Left cardiac atrium (tissue), 4 donors: ENCODE results near the gene MAGI1. TPM values are rescaled to one million over a fixed set of nuclear protein-coding genes. Genes with fewer than 3 reads are reported as not detected.
"Not testable (repeated sequence)": the region's sequence is repeated elsewhere in the genome, so short reads cannot be mapped to it uniquely, and the experiment has no call there.

Experiments used
- ATAC-seq, 2 donors: fragments of 200-7000 bp; cut with Tn5 transposase; one replicate each; pipeline ENCODE4 v1.9.1; 2020; ENCODE audit warnings: mild to moderate bottlenecking in 2 of 2, moderate library complexity in 2 of 2
- DNase-seq: peaks from one replicate; pipeline ENCODE4 v3.0.0-alpha.2; 2020
- intact Hi-C, 2 donors: fragments of 100-400 bp; cut with DNase I; formaldehyde crosslinking; loops; one replicate each; pipeline versions ENCODE4 v1.14.1 to v1.15.1; 2022 to 2023
- total RNA-seq, 2 donors: library from RNA; stranded (reverse); fragmentation: NEBNext Ultra II Directional; extraction: Animal tissue kit (Norgen Biotek cat#: 25700); gene quantifications; one replicate each; pipeline ENCODE4 v1.2.1, GENCODE V29; 2021
- donor health status: DM: no; HTN: yes; CAD: no.
- donor health status: DM: no; HTN: yes; CAD: no; lungs with severe emphysema.
- donor health status: DM: yes; HTN: yes; CAD: no.
- donor health status: Dilated cardiomyopathy.

Gene MAGI1
- total RNA-seq, 2 donors from 2014 or later, result 27.7 to 30.0 TPM

DNA sequence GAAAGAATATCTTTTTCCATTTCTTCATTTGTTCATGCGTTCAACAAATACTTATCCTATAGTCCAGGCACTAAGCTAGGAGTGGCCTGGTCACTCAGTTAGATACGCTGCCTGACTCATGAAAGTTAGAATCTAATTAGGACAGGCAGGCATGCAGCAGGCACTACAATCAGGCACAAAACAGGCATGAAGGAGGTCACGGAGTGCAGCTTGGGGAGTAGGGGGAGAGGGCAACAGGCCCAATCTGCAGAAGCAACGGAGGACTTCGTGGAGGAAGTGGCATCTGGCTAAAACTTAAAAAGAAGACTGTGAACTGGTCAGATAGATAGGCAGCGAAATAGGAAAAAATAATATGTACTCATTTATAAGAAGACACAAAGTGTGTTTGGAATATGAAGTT is 420.9 kb downstream of the MAGI1 start:
- ATAC-seq, result peak in 1 of 2 donors; percentile 22
- intact Hi-C loops, result no loop called here
- no peak for DNase-seq

- intact Hi-C loops, result no loop called here
- no peak for DNase-seq
- no peak for ATAC-seq
Measured at GRCh38 chr3:65617209-65617608, 421.5 kb downstream of the MAGI1 start.

DNA sequence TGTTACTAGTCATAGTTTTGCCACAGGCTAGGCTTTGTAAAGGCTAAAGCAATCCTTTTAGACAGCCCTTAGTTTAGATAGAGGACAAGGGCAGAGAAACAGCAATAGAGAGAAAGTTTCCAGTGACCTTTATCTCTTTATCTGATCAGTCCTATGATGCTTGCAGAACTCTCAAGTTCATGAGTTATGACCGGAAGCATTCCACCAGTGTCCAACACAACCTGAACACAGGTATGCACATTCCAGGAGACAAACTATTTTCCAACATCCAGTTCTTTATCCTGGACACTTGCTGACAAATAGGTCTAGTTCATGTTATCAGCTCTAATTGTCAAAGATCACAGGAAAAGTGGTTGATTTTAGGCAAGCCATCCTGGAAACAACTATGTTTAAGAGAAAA is 422.2 kb downstream of the MAGI1 start:
- DNase-seq, result no peak
- ATAC-seq, result no peak
- intact Hi-C loops, result no loop called here

GRCh38 chr3:65615329-65615728 is 423.4 kb downstream of the MAGI1 start:
- intact Hi-C loops, result no loop called here
- no peak for ATAC-seq

GRCh38 chr3:65614585-65614984 is 424.1 kb downstream of the MAGI1 start:
- DNase-seq (no peak), ATAC-seq (no peak)
- intact Hi-C loops, result no loop called here

More at GRCh38 chr3:65615329-65615728, 423.4 kb downstream of the MAGI1 start:
- no peak for DNase-seq

GRCh38 chr3:65607965-65608460 is 430.7 kb downstream of the MAGI1 start:
- intact Hi-C loops, DNase-seq, ATAC-seq: not testable (repeated sequence)

GRCh38 chr3:65607101-65607500 is 431.6 kb downstream of the MAGI1 start:
- intact Hi-C loops, result no loop called here
- no peak for DNase-seq
- no peak for ATAC-seq

DNA sequence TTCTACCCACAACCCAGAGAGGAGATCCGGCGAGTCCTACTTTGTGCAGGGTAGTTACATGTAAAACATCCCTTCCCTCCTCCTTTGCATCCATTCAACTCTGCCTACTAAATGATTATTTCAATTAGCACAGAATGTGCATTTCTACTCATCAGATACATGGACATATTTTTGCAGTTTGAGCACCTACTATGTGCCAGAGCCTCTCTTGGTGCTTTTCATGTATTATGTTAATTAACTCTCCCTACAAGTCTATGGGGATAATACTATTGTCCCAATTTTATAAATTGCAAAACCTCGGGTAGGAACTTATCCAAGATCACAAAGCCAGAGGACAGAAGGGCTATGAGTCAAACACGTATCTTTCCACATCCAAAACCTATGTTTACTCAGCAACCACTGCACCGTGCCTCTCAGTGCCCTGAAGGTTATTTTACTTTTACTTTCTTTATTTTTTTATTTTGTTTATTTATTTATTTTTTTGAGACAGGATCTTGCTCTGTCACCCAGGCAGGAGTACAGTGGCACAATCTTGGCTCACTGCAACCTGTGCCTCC is 432.8 kb downstream of the MAGI1 start:
- DNase-seq (no peak), ATAC-seq (no peak)
- intact Hi-C loops, result no loop called here

DNA sequence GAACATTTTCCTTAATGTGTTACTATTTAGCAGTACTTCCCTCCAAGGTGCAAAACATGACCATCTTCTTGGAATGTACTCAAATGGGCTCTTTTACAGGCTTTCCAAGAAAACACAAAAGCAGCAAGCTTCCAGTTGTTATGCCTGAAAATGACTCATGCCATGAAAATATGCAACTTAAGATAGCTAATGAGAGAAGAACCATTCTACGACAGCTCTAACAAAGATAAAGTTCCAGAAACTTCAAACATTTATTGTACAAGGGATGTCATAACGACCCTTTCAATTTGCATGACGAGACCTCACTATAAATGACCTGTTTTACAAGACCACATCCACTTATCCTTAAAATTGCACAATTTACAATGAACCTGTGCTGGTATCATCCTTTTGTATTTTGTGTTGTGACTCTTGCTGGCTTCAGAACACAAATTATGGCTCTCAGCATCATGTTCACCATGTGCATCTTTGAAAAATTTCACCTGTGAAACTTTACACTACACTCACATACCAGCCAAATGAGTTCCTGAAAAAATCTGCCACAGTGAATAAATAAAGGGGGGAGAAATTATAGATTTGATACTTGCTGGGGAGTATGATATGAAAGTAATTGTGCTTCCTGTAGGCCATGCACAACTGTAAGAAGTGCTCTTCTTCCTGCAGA is 433.7 kb downstream of the MAGI1 start:
- ATAC-seq (peak; percentile 23 to 75), DNase-seq (no peak)
- intact Hi-C loops, result no loop called here

GRCh38 chr3:65603631-65604030 is 435.1 kb downstream of the MAGI1 start:
- no peak for ATAC-seq
- no peak for DNase-seq
- intact Hi-C loops, result no loop called here

DNA sequence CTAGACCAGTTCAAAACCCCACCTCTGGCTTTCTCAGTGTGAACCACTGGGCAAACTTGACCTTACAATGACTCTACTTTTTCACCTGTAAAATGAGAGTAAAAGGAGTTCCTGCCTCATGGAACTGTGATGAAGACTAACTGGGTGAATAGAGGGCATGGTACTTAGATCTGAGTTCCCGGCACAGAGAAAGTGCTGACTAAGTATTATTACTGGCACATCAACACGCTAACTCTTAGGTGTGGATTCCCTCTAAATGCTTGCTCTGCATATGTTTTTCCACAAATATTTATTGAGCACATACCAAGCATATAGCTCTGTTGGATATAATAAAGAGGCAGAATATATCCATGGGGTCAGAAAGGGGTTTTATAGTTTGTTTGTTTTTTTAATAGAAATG is 437.8 kb downstream of the MAGI1 start:
- intact Hi-C loops, result no loop called here
- DNase-seq (no peak), ATAC-seq (no peak)

DNA sequence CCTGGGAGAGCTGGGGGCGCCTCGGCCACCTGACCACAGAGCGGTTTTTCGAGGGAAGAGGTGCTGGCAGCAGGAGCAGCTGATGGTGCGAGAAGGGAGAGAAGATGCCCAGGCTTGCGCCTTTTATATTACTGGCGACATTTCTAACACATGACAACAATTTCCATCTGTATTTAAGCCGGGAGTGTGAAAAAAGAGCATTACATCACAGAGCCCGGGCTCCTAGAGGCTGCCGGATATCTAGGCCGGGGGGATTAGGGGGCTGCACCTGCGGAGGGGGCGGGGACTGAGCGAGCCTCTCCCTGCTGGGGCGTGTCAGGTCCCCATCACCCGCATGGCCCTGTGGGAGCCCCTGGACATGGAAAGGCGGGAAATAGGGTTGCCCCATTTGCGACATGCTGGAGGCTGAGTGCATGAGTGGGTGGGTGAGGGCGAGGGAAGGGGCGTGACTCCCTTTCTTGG is 440.7 kb downstream of the MAGI1 start:
- peak in 1 of 2 donors; percentile 45 for ATAC-seq
- DNase-seq, result no peak
- intact Hi-C loops, result no loop called here

DNA sequence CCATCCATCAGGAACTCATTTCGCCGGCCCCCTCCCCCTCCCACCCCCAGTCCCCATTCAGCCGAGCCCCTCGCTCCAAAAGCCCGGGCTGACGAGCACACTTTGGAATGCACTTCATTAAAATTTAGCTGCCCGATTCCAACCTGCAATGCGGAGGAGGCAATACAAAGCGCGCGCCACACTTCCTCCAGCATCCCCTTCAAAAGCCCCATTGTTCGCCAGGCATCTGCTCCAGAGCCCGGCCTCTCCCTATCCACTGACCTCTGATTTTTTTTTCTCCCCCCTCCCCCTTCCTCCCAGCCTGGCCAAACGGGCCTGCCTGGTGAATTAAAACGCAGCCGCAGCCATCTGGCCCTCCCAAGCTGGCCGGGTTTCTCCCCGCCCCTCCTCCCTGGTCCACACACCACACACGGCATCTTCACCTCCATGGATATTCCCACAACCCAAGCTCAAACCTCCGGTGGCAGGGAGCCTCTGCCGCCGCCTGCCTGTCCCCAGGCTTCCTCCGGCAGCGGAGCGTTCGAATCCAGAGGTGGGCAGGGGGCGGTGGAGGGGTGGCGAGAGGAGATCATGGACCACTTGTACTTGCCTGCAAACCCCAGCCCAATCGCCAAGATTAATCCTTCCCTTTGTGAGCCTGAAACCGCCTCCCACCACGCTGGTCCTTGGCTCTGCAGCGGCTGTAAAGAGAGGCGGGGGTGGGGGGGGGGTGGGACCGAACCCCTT is 441.3 kb downstream of the MAGI1 start:
- ATAC-seq (peak; percentile 66 to 83), DNase-seq (peak; percentile 31)
- intact Hi-C loops, result no loop called here

GRCh38 chr3:65596571-65597225 is 442.0 kb downstream of the MAGI1 start:
- intact Hi-C loops, result no loop called here
- peak in 1 of 2 donors; percentile 16 for ATAC-seq
- no peak for DNase-seq

DNA sequence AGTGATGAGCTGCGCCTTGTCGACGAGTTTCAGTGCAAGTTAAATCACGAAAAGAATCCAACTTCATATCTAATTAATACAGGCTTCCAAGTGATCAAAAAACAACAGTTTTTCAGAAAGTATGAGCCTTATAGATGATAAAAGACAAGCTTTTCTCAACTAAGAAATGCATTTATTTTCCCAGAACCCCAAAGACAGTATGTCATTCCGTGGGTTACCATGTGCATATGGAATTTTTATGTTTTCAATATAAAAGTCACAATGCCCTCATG is 442.8 kb downstream of the MAGI1 start:
- intact Hi-C loops, result no loop called here
- ATAC-seq (no peak), DNase-seq (no peak)

- no peak for DNase-seq
- no peak for ATAC-seq
- intact Hi-C loops, result no loop called here
Measured at GRCh38 chr3:65595222-65596028, 443.3 kb downstream of the MAGI1 start.

- intact Hi-C loops, result no loop called here
- ATAC-seq, result no peak
- DNase-seq, result no peak
Measured at GRCh38 chr3:65593780-65594752, 444.7 kb downstream of the MAGI1 start.

DNA sequence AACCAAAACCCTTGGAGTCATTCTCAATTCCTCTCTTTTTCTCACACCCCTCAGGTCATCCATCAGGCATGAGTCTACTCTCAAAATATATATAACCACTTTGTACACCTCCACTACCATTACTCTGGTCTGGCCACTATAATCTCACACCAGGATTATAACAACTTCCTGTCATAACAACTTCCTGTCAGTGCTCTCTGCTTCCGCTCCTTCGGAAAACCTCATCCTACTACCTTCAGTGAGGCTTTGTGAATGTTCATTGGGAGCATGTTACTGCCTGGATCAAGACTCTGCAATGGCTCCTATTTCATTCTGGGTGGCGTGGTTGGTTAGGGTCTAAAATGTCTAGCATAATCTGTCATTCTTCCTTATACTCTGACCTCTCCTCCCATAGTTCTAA is 447.4 kb downstream of the MAGI1 start:
- intact Hi-C loops, result no loop called here
- ATAC-seq (no peak), DNase-seq (no peak)
